ENCODE results near the gene ADGB. TPM values are rescaled to one million over a fixed set of nuclear protein-coding genes. Genes with fewer than 3 reads are reported as not detected.
"Not testable (repeated sequence)": the region's sequence is repeated elsewhere in the genome, so short reads cannot be mapped to it uniquely, and the experiment has no call there.

The ADGB gene
- total and polyA plus RNA-seq, 4 donors = 0.23 TPM; not detected in 3

- Histone ChIP-seq H3K4me1 (ENCODE audit: control insufficient read depth in 4 of 4, insufficient read depth in 4 of 4, low read length in 3 of 4) (no peaks in the 10 kb centered on the region), H3K9ac (ENCODE audit: low read depth in 1 of 2, low read length in 2 of 2) (no peak overlapping the region), H3K9me3 (ENCODE audit: control insufficient read depth in 4 of 4, low read length in 3 of 4) (no peaks in the 10 kb centered on the region), H3K27me3 (ENCODE audit: control insufficient read depth in 4 of 4, insufficient read depth in 4 of 4, low read length in 3 of 4) (no peaks in the 10 kb centered on the region), H3K4me3 (ENCODE audit: low read depth in 1 of 3, low read length in 3 of 3) (no peak overlapping the region), H3K27ac (ENCODE audit: low read depth in 1 of 2, low read length in 2 of 2) (no peak overlapping the region), H3K36me3 (ENCODE audit: control insufficient read depth in 4 of 4, insufficient read depth in 3 of 4, low read depth in 1 of 4, low read length in 3 of 4) (no peaks in the 10 kb centered on the region)
- WGBS = 72% methylated on average over 2 of the region's 2 CpGs
- TF ChIP-seq YY1 (IDR thresholded peaks at IDR 0.05) = no peak
- DNase-seq (ENCODE audit: low spot score) = no peak
Observed at GRCh38 chr6:146805546-146806325, 207.0 kb downstream of the ADGB start.

DNA sequence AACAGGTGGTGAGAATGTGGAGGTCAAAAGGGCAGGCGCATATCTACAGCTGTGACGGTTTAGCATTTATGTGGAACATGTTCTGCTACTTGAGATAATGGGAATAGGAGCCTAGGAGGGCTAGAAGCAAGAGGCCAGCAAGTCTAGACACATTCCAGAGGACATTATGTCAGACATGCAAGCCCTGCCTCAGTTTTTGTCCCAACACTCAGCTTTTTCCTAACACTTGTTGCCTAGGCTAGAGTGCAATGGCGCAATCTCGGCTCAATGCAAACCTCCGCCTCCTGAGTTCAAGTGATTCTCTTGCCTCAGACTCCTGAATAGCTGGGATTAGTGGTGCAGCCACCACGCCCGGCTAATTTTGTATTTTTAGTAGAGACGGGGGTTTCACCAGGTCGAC, 210.2 kb downstream of the ADGB start:
- WGBS = 90% methylated on average over 9 of the region's 9 CpGs

DNA sequence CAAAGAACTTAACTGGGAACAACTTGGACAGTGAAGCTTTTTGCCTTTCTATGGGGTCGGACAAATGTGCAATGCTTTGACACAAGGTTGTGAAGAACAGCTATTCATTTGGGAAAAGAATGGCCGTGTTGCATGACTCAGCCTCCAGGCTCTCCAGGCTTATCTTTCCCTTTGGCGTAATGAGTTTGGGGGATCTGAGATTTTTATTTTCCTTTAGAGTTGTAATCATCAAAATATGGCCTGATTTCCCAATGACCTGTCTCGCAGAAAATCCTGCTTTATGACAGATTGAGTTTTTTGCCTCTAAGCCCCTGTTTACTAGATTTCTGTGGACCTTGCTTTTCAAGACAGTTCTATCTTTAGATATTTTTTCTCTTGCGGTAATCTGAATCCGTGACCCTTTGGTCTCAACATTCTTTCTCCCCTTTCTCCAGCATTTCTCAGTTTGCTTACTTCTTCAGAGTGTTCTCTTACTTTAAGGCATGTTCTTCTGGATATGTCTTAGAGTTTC, 214.1 kb downstream of the ADGB start:
- H3K36me3 ChIP-seq (ENCODE audit: control insufficient read depth in 4 of 4, insufficient read depth in 3 of 4, low read depth in 1 of 4, low read length in 3 of 4); H3K9ac ChIP-seq (ENCODE audit: low read depth in 1 of 2, low read length in 2 of 2): not testable (repeated sequence)

More for the DNA sequence above, 210.2 kb downstream of the ADGB start:
- not testable (repeated sequence) for H3K36me3 ChIP-seq (ENCODE audit: control insufficient read depth in 4 of 4, insufficient read depth in 3 of 4, low read depth in 1 of 4, low read length in 3 of 4); H3K9me3 ChIP-seq (ENCODE audit: control insufficient read depth in 4 of 4, low read length in 3 of 4); DNase-seq (ENCODE audit: low spot score); H3K9ac ChIP-seq (ENCODE audit: low read depth in 1 of 2, low read length in 2 of 2); H3K4me3 ChIP-seq (ENCODE audit: low read depth in 1 of 3, low read length in 3 of 3); H3K27ac ChIP-seq (ENCODE audit: low read depth in 1 of 2, low read length in 2 of 2); H3K4me1 ChIP-seq (ENCODE audit: control insufficient read depth in 4 of 4, insufficient read depth in 4 of 4, low read length in 3 of 4); H3K27me3 ChIP-seq (ENCODE audit: control insufficient read depth in 4 of 4, insufficient read depth in 4 of 4, low read length in 3 of 4)

DNA sequence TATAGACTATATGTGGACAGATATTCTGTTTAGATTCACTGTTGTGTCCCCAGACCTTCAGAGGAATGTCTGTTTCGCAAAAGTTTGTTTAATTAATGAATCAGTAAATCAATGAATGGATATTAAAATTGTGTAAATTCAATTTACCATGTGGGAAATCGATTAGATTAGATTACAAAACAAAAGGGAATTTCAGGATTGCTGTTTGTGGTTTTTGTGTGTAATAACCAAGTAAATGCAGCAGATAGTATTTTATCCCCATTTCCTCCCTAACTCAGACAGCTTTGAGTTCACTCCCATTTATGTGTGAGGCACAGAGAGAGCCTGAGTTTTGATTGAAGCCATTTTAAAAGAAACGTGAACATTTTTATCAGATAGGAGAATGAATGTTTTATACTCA, 214.8 kb downstream of the ADGB start:
- Histone ChIP-seq H3K4me1 (ENCODE audit: control insufficient read depth in 4 of 4, insufficient read depth in 4 of 4, low read length in 3 of 4) (no peaks in the 10 kb centered on the region), H3K27me3 (ENCODE audit: control insufficient read depth in 4 of 4, insufficient read depth in 4 of 4, low read length in 3 of 4) (no peaks in the 10 kb centered on the region), H3K9me3 (ENCODE audit: control insufficient read depth in 4 of 4, low read length in 3 of 4) (no peaks in the 10 kb centered on the region), H3K27ac (ENCODE audit: low read depth in 1 of 2, low read length in 2 of 2) (no peak overlapping the region), H3K36me3 (ENCODE audit: control insufficient read depth in 4 of 4, insufficient read depth in 3 of 4, low read depth in 1 of 4, low read length in 3 of 4) (no peaks in the 10 kb centered on the region), H3K9ac (ENCODE audit: low read depth in 1 of 2, low read length in 2 of 2) (no peak overlapping the region), H3K4me3 (ENCODE audit: low read depth in 1 of 3, low read length in 3 of 3) (no peak overlapping the region)
- TF ChIP-seq YY1 (IDR thresholded peaks at IDR 0.05) = no peak
- TF ChIP-seq, protein P1, sequence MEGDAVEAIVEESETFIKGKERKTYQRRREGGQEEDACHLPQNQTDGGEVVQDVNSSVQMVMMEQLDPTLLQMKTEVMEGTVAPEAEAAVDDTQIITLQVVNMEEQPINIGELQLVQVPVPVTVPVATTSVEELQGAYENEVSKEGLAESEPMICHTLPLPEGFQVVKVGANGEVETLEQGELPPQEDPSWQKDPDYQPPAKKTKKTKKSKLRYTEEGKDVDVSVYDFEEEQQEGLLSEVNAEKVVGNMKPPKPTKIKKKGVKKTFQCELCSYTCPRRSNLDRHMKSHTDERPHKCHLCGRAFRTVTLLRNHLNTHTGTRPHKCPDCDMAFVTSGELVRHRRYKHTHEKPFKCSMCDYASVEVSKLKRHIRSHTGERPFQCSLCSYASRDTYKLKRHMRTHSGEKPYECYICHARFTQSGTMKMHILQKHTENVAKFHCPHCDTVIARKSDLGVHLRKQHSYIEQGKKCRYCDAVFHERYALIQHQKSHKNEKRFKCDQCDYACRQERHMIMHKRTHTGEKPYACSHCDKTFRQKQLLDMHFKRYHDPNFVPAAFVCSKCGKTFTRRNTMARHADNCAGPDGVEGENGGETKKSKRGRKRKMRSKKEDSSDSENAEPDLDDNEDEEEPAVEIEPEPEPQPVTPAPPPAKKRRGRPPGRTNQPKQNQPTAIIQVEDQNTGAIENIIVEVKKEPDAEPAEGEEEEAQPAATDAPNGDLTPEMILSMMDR (IDR thresholded peaks at IDR 0.05; ENCODE audit: low read depth, low read length, missing input control) = no peak
- TF ChIP-seq, protein P2, sequence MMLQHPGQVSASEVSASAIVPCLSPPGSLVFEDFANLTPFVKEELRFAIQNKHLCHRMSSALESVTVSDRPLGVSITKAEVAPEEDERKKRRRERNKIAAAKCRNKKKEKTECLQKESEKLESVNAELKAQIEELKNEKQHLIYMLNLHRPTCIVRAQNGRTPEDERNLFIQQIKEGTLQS (IDR thresholded peaks at IDR 0.05) = no peak
- no peak for TF ChIP-seq RAD21 (IDR thresholded peaks at IDR 0.05)
- no peak for TF ChIP-seq JUND (IDR thresholded peaks at IDR 0.05)
- no peak for TF ChIP-seq HNF4G (IDR thresholded peaks at IDR 0.05)
- TF ChIP-seq RXRA (IDR thresholded peaks at IDR 0.05) = no peak
- no peak for TF ChIP-seq SP1 (IDR thresholded peaks at IDR 0.05)
- TF ChIP-seq, protein P3, sequence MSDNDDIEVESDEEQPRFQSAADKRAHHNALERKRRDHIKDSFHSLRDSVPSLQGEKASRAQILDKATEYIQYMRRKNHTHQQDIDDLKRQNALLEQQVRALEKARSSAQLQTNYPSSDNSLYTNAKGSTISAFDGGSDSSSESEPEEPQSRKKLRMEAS (IDR thresholded peaks at IDR 0.05) = no peak
- no peak for TF ChIP-seq HNF4A (conservative IDR thresholded peaks at IDR 0.05)
- no peak for TF ChIP-seq REST (IDR thresholded peaks at IDR 0.05)
- WGBS = 50% methylated on average over 3 of the region's 3 CpGs
- DNase-seq (ENCODE audit: low spot score) = no peak

More for the DNA sequence above, 214.1 kb downstream of the ADGB start:
- WGBS = 76% methylated on average over 6 of the region's 6 CpGs
- not testable (repeated sequence) for DNase-seq (ENCODE audit: low spot score); H3K4me3 ChIP-seq (ENCODE audit: low read depth in 1 of 3, low read length in 3 of 3); H3K9me3 ChIP-seq (ENCODE audit: control insufficient read depth in 4 of 4, low read length in 3 of 4); H3K27me3 ChIP-seq (ENCODE audit: control insufficient read depth in 4 of 4, insufficient read depth in 4 of 4, low read length in 3 of 4); H3K27ac ChIP-seq (ENCODE audit: low read depth in 1 of 2, low read length in 2 of 2); H3K4me1 ChIP-seq (ENCODE audit: control insufficient read depth in 4 of 4, insufficient read depth in 4 of 4, low read length in 3 of 4)
